Measurements from ENCODE around the gene ACSL4.

- TF ChIP-seq POLR2A (IDR thresholded peaks at IDR 0.05) = no peak
- no peak for TF ChIP-seq CTCF (IDR thresholded peaks at IDR 0.05)
Measured at GRCh38 chrX:109707319-109707718, 25.7 kb downstream of the ACSL4 start.
